NCI-H510A treated with DMSO at 0.1 percent for 48 hours (cell line): ENCODE data around the gene COX7A2.

Source experiments
- DNase-seq: peaks from one replicate; lab custom pipeline; 2025; lab: John Stamatoyannopoulos, UW

The COX7A2 gene

DNA sequence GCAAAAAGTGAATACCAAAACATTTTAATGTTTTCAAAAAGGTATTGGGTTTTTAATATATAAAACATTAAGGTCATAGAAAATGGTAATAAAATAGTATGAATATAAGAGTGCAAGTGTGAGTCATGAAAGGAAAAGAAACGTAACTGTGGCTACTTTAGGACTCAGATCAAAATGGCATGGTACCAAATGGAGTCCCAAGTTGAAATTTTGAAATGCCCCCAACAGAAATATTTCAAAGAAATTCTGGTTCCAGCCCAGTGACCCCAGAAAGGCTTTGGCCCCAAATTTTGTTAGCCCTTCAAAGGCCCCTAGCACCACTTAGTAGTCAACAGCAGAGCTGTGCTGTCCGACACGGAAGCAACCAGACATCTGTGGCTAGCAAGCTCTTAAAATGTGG lies 43.7 kb downstream of the COX7A2 start:
- no peak for DNase-seq

DNA sequence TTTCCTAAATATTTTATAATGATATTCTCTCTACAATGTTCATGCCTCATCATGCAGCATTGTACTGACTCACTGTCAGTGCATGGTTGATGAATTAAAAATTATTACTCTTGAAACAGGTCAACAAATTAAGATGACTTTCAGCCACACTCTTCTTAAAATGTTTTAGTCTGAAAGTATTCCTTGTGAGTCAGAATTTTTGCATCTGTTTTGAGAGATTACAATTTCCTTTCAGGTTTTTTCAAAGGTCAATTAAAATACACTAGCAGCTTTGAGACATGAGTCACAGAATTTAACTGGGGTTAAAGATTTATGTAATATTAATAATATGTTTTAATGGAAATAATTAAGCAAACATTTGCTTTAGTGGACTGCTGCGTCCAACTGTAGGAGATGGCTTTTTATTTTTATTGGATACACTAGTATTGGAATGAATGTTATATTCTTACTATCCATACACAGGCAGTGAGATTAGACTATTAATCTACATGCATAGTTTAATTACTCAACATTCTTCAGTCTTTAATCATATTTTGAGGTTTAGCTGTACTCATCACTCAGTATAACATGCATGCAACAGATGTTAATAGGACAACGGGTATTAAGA lies 47.4 kb downstream of the COX7A2 start:
- no peak for DNase-seq

DNA sequence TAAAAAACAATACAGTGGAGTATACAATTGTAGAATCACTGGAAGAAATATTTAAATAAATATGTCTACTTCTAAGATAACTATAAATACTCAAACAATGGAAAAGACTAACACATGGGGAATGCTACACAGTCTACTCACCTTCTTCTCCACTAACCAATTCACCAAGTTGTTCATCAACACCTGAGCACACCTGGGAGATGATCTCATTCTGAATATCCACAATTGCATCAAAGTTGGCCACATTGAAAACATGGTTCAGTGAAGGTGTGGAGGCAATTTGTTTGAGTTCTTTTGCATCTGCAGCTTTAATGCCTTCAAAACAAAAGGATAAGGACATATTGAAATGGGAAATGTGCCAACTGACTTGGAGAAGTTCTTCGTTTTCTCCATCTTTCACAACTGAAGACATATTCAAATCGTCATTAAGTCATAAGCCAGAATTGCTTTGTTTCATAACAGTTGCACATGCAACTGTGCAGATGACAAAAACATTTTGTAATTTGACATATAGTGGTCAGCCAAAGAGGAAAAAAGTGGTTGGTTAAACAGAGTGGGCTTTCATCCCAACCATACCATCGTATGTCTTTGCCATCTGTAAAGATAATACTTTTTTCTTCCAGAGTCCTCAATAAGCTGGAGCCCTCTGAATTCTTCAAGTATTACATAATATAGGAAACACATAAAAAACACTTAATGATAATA lies 55.2 kb downstream of the COX7A2 start:
- no peak for DNase-seq
